Breast epithelium (tissue), 3 donors: ENCODE data around the gene USH1C.

ENCODE experiments used
- CTCF ChIP-seq, 3 donors: fragments of 450-650 bp; IDR thresholded peaks; one replicate each; pipeline ENCODE4 v1.5.1; 2016 to 2017; ENCODE audit warnings: antibody characterized with exemption in 3 of 3, mild to moderate bottlenecking in 3 of 3, moderate library complexity in 3 of 3
- POLR2AphosphoS5 ChIP-seq, 3 donors: sonication (generic); formaldehyde crosslinking; IDR thresholded peaks; one replicate each; pipeline ENCODE4 v1.6.1; 2017; ENCODE audit warnings: antibody characterized with exemption in 3 of 3

GRCh38 chr11:17573526-17573925 is 29.3 kb upstream of the USH1C start:
- TF ChIP-seq CTCF (IDR thresholded peaks at IDR 0.05) (no peak), POLR2AphosphoS5 (IDR thresholded peaks at IDR 0.05) (no peak)
